ENCODE data around the gene SUMO4.
A peak's percentile ranks its signal among the peaks of the same experiment; 100 is the strongest.

The SUMO4 gene

GRCh38 chr6:149405823-149406765 is 6.0 kb downstream of the SUMO4 start:
- no peak overlapping the region for H3K4me3 ChIP-seq (ENCODE audit: low read depth, low read length)

More at GRCh38 chr6:149405823-149406765, 6.0 kb downstream of the SUMO4 start:
- no peak overlapping the region for H3K27ac ChIP-seq (ENCODE audit: extremely low read depth, low read depth, low read length)
- CTCF ChIA-PET = interaction anchor here (0.7 kb wide), 1 partner anchor 25 kb away, joined by 3 read pairs; no protein-coding TSS in a partner anchor
- TF ChIP-seq SP7 (tag by site-specific recombination; IDR thresholded peaks at IDR 0.05) (0 out of 2 replicates have a peak, but pooled peaks have one; percentile 14), ZNF629 (tag by site-specific recombination; IDR thresholded peaks at IDR 0.05) (peak; percentile 36; the same call in 1 of the 2 replicates), ZNF518A (tag by site-specific recombination; conservative IDR thresholded peaks at IDR 0.05; ENCODE audit: low read depth) (peak; percentile 17; the same call in 1 of the 2 replicates), ATF2 (tag by site-specific recombination; IDR thresholded peaks at IDR 0.05; ENCODE audit: low read depth) (0 out of 2 replicates have a peak, but pooled peaks have one; percentile 6), ZNF335 (tag by site-specific recombination; conservative IDR thresholded peaks at IDR 0.05) (peak; percentile 62), ZNF391 (tag by site-specific recombination; IDR thresholded peaks at IDR 0.05; ENCODE audit: borderline replicate concordance, low read depth) (no peak), ZSCAN16 (tag by site-specific recombination; IDR thresholded peaks at IDR 0.05) (0 out of 2 replicates have a peak, but pooled peaks have one; percentile 23), ZNF174 (tag by site-specific recombination; IDR thresholded peaks at IDR 0.05) (no peak), PRDM6 (tag by site-specific recombination; IDR thresholded peaks at IDR 0.05) (peak; percentile 68)
- H3K9me3 ChIP-seq (ENCODE audit: control insufficient read depth, insufficient read depth, low read depth, low read length) = no peaks in the 10 kb centered on the region
- POLR2A ChIA-PET = interaction anchor here (0.5 kb wide), 1 partner anchor 256 kb away, joined by 3 read pairs; no protein-coding TSS in a partner anchor
- H3K36me3 ChIP-seq (ENCODE audit: control insufficient read depth in 2 of 2, insufficient read depth in 1 of 2, low read length in 2 of 2) = peaks cover 18 to 41% of the 10 kb centered on the region in 2 experiments
- no peaks in the 10 kb centered on the region for H3K4me1 ChIP-seq (ENCODE audit: control insufficient read depth, insufficient read depth, low read length)
